Effector memory CD8-positive, alpha-beta T cell (primary cell): ENCODE results near the gene CAMTA1.

Experiments used
- ATAC-seq: fragments of 150-1000 bp; cut with Tn5 transposase; replicated peaks from 2 replicates; pipeline ENCODE4 v1.10.0; 2021; ENCODE audit warnings: mild to moderate bottlenecking, moderate library complexity
- DNase-seq, 3 experiments: peaks; one replicate each; pipeline ENCODE4 v3.0.0; 2021
- H3K27ac Mint-ChIP-seq, 2 donors: one replicate each; pipeline ENCODE4 v1.8.0; 2022; ENCODE audit warnings: mild to moderate bottlenecking in 2 of 2, mixed read lengths in 2 of 2, moderate library complexity in 2 of 2
- H3K27me3 Mint-ChIP-seq, 2 donors: one replicate each; pipeline ENCODE4 v1.8.0; 2022; ENCODE audit warnings: mixed read lengths in 2 of 2
- H3K36me3 Mint-ChIP-seq: one replicate; pipeline ENCODE4 v1.8.0; 2022; ENCODE audit warnings: mild to moderate bottlenecking, moderate library complexity, mixed read lengths; ENCODE audit not compliant: insufficient read depth
- H3K4me1 Mint-ChIP-seq, 2 donors: one replicate each; pipeline ENCODE4 v1.8.0; 2022; ENCODE audit warnings: low read depth in 2 of 2, mixed read lengths in 2 of 2
- H3K4me3 Mint-ChIP-seq, 2 donors: one replicate each; pipeline ENCODE4 v1.8.0; 2022; ENCODE audit warnings: mild to moderate bottlenecking in 2 of 2, mixed read lengths in 2 of 2, moderate library complexity in 2 of 2
- H3K9me3 Mint-ChIP-seq, 2 donors: one replicate each; pipeline ENCODE4 v1.8.0; 2022; ENCODE audit warnings: mixed read lengths in 2 of 2

CAMTA1 gene

DNA sequence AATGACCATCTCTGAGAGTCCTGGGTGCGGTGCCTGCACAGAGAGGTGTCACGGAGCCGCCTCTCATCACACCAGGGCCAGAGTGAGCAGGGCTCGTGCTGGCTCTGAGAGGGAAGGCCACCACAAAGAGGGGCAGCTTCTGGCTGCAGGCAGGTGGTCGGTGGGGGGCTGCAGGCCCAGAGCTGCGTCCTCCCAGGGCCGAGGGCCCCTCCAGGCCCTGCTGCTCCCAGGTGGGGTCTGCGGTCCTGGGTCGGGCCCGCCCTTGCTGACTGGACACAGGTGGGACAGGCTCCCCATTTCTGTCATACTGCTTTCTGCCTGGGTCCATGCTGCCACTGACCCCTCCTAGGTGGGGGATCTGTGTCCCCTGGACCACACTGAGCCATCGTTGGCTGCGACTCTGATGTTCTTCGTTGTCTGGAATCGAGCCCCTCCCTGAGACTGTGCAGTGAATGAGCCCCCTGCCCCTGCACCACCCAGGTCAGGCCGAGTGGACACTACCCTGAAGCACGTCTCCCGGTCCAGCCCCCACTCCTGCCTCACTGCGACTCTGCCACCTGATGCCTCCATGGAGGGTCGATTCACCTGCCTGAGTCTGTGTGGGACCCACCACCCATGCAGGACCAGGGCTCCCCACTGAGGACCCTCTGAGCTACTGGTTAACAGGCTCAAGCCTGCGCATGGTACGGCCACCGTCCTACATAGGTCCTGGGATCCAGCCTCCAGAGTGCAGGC is 653.8 kb downstream of the CAMTA1 start:
- ATAC-seq (no peak), DNase-seq (no peak)
- H3K4me3 Mint-ChIP-seq: no peak overlapping the region
- no peak overlapping the region for H3K27ac Mint-ChIP-seq
- H3K4me1 Mint-ChIP-seq: no peaks in the 10 kb centered on the region
- no peaks in the 10 kb centered on the region for H3K9me3 Mint-ChIP-seq
- peaks cover 16 to 25% of the 10 kb centered on the region in 2 donors for H3K27me3 Mint-ChIP-seq
- H3K36me3 Mint-ChIP-seq: no peaks in the 10 kb centered on the region

DNA sequence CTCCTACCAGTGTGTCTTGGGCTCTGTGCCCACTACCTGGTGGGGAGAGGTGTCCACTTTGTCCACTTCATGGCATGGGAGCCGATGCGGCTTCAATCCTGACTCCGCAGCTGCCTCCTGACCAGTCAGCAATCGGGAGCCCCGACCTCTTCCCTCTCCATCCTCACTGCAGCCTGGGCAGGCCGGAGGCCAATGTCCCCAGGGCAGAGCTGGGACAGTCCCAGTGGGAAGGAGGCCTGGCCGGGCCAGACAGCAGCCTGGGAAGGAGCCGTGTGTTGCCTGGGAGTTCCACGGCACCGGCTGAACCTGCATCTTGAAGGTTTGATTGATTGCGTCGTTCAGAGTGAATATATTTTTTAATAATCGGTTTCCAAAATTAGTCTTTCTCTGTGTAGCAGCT is 654.9 kb downstream of the CAMTA1 start:
- Mint-ChIP-seq H3K36me3 (no peaks in the 10 kb centered on the region), H3K4me1 (no peaks in the 10 kb centered on the region), H3K9me3 (no peaks in the 10 kb centered on the region), H3K27ac (no peak overlapping the region), H3K27me3 (peaks cover 19 to 30% of the 10 kb centered on the region in 2 donors), H3K4me3 (no peak overlapping the region)
- ATAC-seq: no peak
- DNase-seq: no peak

DNA sequence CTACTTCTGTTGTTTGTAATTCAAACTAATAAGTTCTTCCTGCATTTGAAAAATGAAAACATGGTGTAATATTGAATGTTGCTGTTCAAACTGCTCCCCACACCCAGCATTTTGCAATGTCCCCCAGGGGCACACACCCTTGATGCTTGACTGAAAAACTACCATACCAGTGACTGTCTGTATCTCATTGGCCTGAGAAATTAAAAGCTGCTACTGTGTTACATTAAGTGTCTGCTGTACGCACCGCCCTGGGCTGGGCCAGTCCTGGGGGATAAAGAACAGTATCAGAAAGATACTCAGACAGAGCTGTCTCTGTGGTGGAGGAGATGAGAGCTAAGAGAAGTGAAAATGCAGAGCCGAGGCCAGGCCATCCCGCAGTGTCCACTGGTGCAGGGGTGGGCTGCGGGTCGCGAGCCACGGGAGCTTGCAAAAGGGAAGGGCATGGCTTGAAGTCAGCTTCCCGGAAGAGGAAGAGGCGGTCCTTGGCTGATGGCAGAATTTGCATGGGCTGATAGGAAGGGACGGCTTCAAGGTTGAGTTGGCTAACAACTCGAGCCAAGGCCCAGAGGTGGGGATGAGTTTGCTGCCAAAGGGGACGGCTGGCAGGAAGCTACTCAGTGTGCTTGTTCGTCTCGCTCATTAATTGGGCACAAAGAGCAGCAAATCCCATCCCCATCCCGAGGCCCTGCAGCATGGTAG is 656.0 kb downstream of the CAMTA1 start:
- no peak overlapping the region for H3K4me3 Mint-ChIP-seq
- ATAC-seq (no peak), DNase-seq (no peak)
- peaks cover 15 to 34% of the 10 kb centered on the region in 2 donors for H3K27me3 Mint-ChIP-seq
- H3K4me1 Mint-ChIP-seq: no peaks in the 10 kb centered on the region
- H3K36me3 Mint-ChIP-seq: no peaks in the 10 kb centered on the region
- H3K27ac Mint-ChIP-seq: no peak overlapping the region
- H3K9me3 Mint-ChIP-seq: no peaks in the 10 kb centered on the region

DNA sequence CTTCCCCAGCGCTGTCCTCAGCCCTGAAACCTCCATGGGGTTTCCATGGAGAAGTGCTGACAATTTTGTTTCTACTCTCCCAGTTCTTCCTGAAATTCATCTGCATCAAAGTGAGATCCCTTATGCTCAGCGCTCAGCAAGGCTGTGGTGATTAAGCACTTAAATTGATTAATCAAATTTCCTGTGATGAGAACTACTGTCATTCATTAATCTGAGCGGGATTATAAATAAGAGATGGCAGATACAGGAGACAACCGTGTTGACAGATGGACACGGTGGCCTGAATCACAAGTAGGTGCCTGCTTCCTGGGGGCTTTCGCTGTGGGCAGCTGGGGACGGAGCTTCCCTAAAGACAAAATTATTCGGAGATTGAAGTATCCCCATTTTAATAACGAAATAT is 656.8 kb downstream of the CAMTA1 start:
- H3K27ac Mint-ChIP-seq: no peak overlapping the region
- DNase-seq (no peak), ATAC-seq (no peak)
- H3K27me3 Mint-ChIP-seq: peaks cover 10 to 26% of the 10 kb centered on the region in 2 donors
- no peak overlapping the region for H3K4me3 Mint-ChIP-seq
- no peaks in the 10 kb centered on the region for H3K9me3 Mint-ChIP-seq
- no peaks in the 10 kb centered on the region for H3K4me1 Mint-ChIP-seq
- H3K36me3 Mint-ChIP-seq: no peaks in the 10 kb centered on the region

DNA sequence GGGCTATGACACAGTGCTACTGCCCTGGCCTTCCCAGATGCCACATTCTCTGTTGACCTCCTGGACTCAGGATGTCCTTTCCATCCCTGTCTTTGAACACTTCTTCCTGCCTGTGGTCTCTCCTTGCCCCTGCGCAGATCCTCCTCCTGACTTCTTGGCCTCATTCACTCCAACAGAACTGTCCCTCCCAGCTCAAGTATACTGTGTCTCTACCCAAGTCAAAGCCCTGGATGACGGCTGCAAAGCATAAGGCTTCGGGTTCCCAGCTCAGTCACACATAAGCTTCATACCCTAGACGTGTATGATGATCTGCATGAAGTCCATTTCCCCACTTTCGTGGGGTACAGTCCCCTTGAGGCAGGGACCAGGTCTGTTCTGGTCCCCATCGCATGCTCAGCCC is 657.7 kb downstream of the CAMTA1 start:
- no peak for ATAC-seq
- no peaks in the 10 kb centered on the region for H3K36me3 Mint-ChIP-seq
- H3K9me3 Mint-ChIP-seq: no peaks in the 10 kb centered on the region
- H3K4me3 Mint-ChIP-seq: no peak overlapping the region
- no peak overlapping the region for H3K27ac Mint-ChIP-seq
- no peaks in the 10 kb centered on the region for H3K4me1 Mint-ChIP-seq
- no peak for DNase-seq
- peaks cover 5 to 26% of the 10 kb centered on the region in 2 donors for H3K27me3 Mint-ChIP-seq

DNA sequence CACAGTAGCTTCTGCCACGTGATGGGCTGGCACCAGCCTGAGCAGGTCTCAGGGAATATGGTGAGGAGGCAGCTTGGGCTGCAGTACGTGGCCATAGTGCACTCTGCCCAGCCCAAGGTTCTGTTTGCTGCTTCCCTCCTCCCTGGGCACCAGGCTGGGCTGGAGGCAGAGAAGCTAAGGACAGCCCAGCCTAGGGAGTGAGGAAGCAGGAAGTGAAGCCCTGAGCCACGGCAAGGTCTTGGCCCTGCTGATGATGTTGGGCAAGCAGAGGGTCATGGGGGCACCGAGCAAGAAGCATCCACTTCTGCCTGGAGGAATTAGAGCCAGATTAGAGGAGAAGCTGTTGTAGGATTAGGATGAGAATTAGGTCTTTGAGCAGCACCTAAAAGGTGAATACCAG is 659.1 kb downstream of the CAMTA1 start:
- H3K4me3 Mint-ChIP-seq: no peak overlapping the region
- H3K27me3 Mint-ChIP-seq: peaks cover 5 to 26% of the 10 kb centered on the region in 2 donors
- ATAC-seq: no peak

DNA sequence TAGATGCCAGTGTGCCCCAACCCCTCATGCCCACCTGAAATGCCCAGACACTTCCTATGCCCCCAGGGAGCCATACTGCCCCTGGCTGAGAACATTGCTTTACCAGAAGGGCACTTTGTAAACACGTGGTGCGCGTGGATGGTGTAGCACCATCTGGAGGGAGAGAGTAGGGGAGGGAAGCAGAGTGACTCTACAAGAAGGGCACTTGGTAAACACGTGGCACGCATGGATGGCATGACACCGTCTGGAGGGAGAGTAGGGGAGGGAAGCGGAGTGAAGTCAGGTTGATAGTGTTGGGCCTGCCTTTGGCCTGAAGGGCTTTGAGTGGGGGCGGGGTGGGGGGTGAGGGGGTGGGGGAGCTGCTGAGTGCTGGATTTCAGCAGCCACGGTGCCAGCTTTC is 661.8 kb downstream of the CAMTA1 start:
- no peak for DNase-seq
- Mint-ChIP-seq H3K36me3 (no peaks in the 10 kb centered on the region), H3K4me3 (no peak overlapping the region), H3K4me1 (no peaks in the 10 kb centered on the region), H3K27ac (no peak overlapping the region), H3K27me3 (peaks cover 5 to 26% of the 10 kb centered on the region in 2 donors), H3K9me3 (no peaks in the 10 kb centered on the region)
- no peak for ATAC-seq

More for the DNA sequence above, 659.1 kb downstream of the CAMTA1 start:
- H3K27ac Mint-ChIP-seq: no peak overlapping the region
- H3K36me3 Mint-ChIP-seq: no peaks in the 10 kb centered on the region
- H3K9me3 Mint-ChIP-seq: no peaks in the 10 kb centered on the region
- no peaks in the 10 kb centered on the region for H3K4me1 Mint-ChIP-seq
- no peak for DNase-seq

DNA sequence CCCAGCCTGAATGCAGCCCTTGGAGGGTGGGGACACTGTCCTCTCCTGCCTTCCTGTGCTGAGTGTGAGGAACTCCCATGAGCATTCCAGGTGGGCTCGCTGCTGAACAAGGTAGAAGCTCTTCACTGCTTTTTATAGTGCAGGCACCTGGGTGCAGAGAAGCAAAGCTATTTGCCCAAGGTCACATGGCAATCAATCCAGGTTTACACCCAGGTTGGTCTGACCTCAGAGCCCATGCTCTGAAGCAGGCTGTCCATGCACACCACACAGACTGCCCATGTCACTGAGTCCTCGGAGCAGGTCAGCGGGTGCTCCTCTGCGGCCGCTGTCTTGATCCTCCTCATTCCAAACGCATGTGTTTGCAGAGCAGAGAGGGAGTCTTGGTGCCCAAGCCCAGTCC is 662.5 kb downstream of the CAMTA1 start:
- DNase-seq (no peak), ATAC-seq (no peak)
- Mint-ChIP-seq H3K36me3 (no peaks in the 10 kb centered on the region), H3K27me3 (peaks cover 5 to 23% of the 10 kb centered on the region in 2 donors), H3K9me3 (no peaks in the 10 kb centered on the region), H3K4me1 (no peaks in the 10 kb centered on the region), H3K4me3 (no peak overlapping the region), H3K27ac (no peak overlapping the region)

DNA sequence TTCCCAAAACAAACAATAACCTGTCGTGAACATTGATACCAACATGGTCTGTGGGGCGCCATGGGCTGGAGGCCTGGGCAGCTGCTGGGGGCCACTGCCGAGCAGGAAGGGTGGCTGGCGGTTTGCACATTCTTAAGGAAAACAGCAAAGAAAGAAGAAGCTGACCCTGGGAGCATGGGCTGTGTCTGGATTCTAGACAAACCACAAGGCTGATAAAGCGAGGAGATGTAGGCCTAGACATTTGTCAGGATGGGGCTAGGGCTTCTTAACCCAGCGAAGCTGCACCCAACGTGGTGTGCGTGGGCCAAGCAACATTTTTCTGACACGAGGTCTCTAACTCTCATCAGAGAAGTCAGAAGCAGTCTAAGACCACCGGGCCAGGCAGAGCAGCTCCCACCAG is 663.7 kb downstream of the CAMTA1 start:
- Mint-ChIP-seq H3K27ac (no peak overlapping the region), H3K27me3 (peaks cover 5 to 22% of the 10 kb centered on the region in 2 donors), H3K9me3 (no peaks in the 10 kb centered on the region), H3K36me3 (no peaks in the 10 kb centered on the region), H3K4me1 (no peaks in the 10 kb centered on the region), H3K4me3 (no peak overlapping the region)
- no peak for DNase-seq
- ATAC-seq: no peak

DNA sequence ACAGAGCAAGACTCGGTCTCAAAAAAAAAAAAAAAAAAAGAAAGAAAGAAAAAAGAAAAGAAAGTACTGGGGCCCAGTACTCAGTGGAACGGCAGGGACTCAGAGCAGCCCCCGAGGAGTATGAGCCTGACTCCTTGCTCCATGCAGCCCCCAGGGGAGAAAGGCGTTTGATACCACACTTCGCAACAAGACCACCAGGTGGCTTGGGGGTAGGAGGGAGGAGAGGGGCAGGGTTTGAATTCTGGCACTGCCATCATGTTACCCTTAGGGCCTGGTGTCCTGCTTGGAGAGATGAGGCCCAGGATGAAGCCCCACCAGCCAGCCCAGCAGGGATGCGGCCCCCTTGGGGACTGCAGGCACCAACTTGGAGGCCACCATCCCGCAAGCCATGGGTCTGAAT is 664.5 kb downstream of the CAMTA1 start:
- Mint-ChIP-seq H3K9me3 (no peaks in the 10 kb centered on the region), H3K27ac (no peak overlapping the region), H3K4me3 (no peak overlapping the region), H3K4me1 (no peaks in the 10 kb centered on the region), H3K36me3 (no peaks in the 10 kb centered on the region), H3K27me3 (peaks cover 5 to 17% of the 10 kb centered on the region in 2 donors)
- ATAC-seq (no peak), DNase-seq (no peak)

DNA sequence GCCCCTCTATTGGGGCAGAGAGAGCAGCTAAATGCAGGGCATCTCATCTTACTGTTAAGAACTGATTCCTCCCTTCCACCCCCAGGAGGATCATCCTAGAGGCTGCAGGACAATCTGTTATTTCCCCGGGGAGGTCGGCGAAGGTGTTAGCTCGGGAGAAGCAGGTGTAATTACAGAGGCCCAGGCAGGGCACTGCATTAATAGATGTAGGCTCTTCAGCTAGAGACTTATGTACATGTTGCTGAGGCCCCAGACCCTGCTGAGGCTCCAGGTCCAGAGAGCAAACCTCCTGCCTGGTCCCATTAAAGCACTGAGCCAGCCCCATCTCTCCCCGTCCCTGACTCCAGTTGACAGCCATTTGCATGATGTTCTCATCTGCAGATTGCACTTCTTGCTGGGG is 665.6 kb downstream of the CAMTA1 start:
- Mint-ChIP-seq H3K36me3 (no peaks in the 10 kb centered on the region), H3K27me3 (peaks cover 0 to 9% of the 10 kb centered on the region in 2 donors), H3K27ac (no peak overlapping the region), H3K9me3 (no peaks in the 10 kb centered on the region), H3K4me1 (no peaks in the 10 kb centered on the region), H3K4me3 (no peak overlapping the region)
- ATAC-seq (no peak), DNase-seq (no peak)

DNA sequence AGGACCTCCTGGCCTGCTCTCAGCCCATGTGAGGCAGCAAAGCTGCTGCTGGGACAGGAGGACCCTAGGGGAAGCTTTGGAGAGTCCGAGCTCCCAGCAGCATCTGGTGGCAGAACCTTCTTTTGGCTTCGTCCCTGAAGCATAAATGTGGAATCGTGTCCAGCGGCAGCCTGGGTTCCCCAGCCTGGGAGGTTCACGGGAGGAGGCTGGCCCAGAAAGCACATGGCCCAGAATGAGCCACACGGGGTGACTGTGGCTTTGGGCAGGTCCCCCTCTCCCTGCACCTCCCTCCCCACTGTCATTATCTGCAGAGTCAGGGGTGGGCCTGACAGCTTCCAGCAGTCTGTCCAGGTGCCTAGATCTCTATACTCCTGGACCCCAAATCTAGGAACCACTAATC is 667.8 kb downstream of the CAMTA1 start:
- DNase-seq (no peak), ATAC-seq (no peak)
- Mint-ChIP-seq H3K36me3 (no peaks in the 10 kb centered on the region), H3K27me3 (peaks cover 5 to 16% of the 10 kb centered on the region in 2 donors), H3K4me1 (peaks cover 0 to under 1% of the 10 kb centered on the region in 2 donors), H3K4me3 (no peak overlapping the region), H3K9me3 (no peaks in the 10 kb centered on the region), H3K27ac (no peak overlapping the region)

DNA sequence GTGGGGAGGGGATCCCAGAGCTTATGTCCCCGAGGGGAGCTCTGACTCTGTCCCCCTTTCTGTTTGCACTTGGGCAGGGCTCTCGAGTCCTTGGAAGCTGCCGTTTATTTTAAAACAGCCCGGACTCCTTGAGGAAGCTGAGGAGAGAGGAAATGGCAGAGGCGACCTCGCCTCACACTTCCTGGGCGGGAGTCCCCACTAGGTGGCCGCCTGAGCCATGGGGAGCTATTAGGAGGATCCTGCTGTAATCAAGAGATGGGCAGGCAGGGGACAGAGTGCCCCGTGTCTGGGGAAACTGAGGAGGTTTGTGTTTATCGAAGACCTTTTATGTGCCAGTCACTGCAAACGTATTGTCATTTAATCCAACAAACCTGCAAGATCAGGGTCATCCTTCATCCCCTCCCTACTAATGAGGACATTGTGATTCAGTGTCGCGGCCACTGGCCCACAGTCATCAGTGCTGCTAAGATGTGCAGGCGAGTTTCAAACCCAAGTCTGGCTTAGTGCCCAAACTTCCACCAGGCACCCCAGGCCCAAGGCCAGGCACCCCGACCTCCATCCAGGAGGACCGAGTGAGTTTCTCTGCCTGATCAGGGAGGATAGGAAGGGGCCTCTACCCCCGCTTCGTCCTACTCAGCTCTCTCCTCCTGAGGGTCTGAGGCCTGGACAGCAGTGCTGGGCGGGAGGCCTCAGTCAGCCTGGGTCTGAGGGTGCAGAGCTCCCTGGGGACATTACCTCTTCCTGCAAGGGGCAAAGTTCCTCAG is 669.0 kb downstream of the CAMTA1 start:
- Mint-ChIP-seq H3K4me3 (no peak overlapping the region), H3K4me1 (peaks cover 0 to 2% of the 10 kb centered on the region in 2 donors), H3K27ac (no peak overlapping the region), H3K27me3 (peaks cover 7 to 20% of the 10 kb centered on the region in 2 donors), H3K36me3 (no peaks in the 10 kb centered on the region), H3K9me3 (no peaks in the 10 kb centered on the region)
- ATAC-seq (no peak), DNase-seq (no peak)
